Stimulated activated CD4-positive, alpha-beta T cell treated with anti-CD3 and anti-CD28 coated beads, TNF-alpha, amount 100 ng/mL, for 48 hours (primary cell): ENCODE results near the gene BAIAP2.

ENCODE experiments used
- DNase-seq, 3 donors: peaks; one replicate each; pipeline ENCODE4 v3.0.0-alpha.2; 2020; ENCODE audit warnings: low read depth in 3 of 3

The BAIAP2 gene

DNA sequence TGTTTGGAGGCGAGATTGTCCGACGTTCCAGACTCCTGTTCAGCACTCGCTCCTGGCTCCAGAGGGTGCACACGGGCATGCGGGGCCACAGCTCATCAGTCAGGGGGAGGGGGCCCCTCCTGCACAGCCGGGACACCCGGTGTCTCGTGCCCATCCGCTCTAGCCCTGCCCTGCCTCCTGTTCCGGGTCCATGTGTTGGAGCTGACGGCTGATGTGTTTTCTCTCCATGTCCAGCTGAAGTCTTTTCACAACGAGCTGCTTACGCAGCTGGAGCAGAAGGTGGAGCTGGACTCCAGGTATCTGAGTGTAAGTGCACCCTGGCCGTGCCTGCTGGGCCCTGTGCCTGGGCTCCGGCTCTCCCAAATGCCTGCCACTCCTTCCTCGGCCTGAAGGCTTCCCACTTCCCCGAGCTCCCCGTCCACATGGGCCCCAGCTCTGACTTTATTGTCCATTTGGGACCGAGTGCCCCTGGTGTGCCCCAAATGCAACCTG, 50.5 kb downstream of the BAIAP2 start:
- no peak for DNase-seq

DNA sequence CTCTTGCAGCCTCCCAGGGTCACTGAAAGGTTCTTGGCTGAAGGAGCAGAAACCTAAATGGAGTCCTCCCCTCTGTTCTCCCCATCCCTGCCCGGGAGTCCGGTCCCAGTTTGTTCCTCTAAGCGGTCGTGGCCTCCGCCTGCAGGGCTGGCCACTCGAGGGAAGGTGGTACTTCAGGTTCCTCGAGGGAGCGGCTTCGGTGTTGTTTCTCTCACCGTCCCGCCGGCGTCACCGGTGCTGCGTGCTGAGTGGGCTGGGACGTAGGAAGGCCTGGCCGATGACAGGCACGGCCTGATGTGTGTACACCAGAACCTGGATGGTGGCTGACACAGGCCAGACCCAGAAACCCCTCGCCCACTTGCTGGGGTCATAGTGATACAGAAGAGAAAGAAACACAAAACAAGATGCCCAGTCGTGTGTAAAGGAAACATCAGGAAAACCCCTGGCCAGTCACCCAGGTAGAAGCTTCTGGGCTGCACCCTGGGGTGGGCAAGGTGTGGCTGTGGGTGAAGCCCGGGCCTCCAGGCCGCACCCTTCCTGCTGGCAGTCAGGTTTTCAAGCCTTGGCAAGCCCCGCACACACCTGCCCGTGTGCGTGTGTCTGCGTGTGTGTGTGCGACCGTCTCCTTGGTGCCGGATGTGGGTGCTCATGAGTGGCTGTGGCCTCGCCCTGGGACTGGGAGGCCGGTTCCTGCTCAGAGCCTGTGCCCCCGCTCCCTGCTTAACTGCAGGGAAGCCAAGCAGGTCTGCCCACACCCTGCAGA, 52.0 kb downstream of the BAIAP2 start:
- DNase-seq, result no peak

DNA sequence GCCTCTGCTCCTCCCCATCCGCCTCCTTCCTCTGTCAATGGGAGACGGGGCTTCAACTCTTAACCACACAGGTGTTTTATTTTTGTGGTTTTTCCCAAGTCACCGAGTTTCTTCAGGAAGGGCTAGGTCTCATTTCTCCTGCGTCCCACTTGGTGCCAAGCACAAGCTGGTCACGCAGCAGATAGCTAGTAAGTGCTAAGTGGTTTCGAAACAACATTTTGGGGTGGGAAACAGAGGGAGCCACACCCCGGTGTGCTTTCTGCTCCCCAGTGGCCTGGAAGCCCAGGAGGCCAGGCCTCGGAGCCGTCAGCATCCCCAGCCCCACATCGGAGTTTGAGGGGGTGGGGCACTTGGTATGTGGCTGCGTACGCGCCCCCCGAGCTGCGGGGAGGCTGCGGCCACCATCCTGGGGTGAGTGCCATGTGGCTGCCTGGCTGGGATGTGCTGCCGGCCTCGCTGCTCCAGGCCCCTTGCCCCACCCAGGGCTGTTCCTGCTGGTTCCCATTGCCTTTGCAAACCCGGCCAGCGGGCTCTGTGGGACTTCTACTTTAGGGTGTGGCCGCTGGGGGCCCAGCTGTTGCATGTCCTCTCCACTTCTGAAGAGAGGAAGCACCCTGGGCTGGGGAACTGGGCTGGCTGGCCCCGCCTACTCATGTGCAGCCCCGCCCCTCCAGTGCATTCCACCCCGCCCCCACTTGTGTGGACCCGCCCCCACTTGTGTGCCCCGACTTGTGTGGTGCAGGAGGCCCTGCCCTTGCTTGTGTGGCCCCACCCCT, 55.6 kb downstream of the BAIAP2 start:
- DNase-seq, result no peak

DNA sequence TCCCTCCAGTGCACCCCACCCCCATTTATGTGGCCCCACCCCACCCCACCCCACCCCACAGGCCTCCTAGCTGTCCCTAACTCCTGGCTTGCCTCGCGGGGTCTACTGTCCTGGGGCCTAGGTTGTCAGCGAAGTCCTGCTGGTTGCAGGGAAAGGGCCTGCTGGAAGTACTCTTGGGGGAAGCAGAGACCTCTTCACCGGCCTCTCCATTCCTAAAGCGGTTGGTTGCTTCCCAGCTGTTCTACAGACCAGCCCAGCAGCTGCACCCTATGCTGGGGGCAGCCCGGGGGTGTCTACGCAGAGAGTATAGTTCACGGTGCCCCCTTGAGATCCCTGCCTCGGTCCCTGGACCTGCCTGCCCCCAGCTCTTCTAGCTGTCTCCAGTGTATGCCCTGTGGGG, 56.2 kb downstream of the BAIAP2 start:
- no peak for DNase-seq

DNA sequence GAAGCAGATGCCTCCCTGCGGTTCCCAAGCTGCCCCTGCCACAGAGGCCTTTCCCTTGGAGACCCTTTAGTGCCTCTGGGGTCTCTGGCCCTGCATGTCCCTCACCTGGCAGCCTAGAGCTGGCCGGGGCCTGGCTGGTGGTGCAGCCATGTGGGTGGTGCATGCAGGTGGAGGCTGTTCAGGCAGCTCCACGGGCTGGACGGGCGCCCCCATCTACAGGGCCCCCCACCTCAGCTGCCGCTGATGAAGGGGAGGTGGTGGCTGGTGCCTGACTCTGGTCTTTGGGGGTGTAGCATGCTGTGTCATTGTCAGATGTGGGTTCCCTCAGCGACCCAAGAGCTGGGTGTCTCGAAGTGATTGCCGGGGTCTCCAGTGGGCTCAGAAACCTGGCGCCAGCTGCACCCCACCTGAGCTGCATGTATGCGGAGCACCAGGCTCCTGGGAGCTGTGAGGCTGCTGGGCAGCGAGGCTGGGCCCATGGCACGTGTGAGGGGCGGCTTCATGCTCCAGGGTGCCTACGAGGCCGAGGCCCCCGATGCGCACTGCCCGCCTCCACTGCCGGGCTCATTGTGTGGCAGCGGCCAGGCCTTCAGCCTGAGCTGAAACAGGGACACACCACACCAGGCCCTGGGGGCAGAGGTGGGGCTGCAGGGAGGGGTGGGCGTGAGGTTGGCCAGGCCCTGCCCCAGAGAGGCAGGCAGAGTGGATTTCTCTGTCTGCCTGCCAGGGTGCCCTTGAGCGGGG, 57.0 kb downstream of the BAIAP2 start:
- DNase-seq, result no peak

DNA sequence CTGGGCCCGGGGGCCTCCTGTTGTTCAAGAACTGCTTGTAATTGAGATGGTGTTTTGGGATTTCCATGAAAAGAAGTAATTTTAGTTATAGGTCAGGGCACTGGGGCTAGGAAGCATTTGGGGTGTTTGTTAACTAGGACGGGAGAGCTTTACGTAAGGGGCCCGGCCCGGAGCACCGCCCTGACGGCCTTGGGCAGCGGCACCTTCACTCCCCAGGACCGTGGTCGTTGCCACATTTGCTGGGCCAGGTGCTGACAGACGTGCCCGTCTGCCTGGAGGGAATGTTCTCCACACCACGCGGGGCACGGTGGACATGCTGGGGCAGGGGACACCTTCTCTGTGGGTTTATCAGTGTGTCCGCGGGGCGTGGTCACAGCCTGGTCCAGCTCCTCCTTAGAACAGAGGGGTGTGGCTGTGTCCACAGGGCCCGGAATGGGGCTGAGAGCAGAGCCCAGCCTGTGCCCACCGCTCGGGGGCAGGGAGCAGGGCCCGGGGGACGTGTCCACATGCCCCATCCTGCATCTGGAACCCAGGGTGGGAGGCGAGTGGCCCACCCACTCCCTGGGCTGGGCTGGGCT, 57.7 kb downstream of the BAIAP2 start:
- no peak for DNase-seq

DNA sequence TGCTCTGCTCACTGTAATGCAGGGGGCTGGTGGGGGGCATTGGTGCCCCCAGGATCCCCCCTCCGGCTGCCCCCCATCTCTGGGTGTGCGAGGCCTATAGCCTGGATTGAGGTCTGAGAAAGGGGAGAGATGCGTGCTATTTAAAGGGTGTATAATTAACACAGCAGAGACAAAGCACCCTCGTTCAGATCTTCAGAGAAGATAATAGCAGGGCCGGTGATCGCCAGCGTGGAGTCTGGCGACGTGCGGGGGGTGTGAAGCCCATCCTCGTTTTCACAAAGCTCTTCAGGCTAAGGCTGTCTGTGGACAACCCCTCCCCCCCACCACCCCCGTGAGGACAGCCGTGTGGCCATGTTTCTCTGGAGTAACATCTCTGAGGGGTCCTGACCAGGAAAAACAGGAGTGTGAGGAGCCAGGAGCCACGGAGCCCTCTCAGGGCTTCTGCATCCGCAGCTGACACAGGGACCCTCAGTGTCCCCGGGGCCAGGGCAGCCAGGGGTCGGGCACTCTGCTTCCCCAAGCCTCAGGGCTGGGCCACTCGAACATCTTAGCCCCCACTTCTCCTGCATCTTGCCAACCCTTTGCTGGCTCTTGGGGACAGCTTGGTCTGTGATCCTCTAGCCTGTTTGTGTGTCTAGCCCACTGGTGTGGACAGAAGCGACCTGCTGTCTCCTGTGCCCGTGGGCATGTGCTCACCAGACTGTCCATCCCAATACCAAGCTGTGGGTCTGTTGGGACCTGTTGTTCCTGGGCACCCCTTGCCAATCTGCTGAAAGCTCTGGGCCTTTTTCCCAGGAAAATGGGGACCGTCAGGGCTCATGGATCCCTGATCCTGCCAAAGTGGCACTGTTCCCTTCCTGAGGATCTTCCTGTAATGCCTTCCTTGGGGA, 58.9 kb downstream of the BAIAP2 start:
- DNase-seq, result no peak

DNA sequence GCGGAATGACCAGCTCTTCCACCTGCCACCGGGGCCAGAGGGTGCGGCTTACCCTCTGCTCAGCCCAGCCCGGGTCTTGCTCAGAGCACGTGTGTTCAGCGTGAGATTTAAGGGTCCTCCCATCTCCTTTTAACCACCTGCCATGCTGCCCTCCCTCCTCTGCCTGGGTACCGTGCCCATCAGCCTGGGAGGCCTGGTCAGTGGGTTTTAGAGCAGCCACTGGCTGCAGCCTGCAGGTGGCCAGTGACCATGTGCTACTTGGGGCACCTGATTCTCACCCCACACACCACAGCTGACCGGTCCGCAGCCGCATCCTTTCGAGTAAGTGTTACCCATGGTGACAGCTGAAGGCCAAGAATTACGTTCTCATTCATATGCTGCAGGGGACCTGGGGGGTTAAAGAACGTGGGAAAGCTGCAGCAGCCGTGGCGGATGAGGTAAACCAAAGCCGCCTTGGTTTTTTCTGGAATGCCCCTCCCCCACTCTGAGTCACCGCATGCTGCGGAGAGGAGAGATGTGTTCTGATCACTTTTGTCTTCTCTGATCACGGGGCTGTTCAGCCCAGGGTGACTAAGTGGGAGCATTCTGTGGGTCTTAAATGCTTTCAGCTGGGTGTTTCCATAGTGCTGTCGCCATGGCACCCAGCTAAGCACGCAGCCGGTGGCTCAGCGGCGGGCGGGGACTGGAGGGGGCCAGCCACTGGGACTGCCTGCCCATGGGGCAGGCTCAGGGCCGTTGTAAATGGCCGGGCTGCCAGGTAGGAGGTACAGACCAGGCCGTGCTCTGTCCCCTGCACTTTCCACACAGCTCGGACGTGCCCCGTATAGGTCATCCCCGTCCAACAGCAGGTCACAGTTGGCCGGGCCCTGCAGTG, 59.8 kb downstream of the BAIAP2 start:
- peak; percentile 72 to 97 (median 77) for DNase-seq

DNA sequence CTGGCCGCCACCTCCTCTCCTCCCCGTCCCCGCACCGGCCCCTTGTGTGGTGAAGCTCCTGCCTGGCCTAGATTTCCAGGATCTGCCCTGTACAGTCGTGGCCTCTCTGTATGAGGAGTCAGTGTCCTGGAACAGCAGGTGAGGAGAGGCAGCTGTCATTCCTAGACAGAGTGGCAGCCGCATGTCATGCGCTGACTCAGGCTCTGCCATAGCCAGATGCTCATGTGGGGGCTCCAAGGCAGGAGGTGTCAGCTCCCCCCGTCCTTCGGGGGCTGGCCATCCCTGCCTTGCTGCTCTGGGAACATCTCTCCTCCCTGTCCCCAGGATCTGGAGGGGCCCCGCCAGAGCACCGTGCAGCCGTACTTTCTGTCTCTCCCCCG, 60.4 kb downstream of the BAIAP2 start:
- no peak for DNase-seq

DNA sequence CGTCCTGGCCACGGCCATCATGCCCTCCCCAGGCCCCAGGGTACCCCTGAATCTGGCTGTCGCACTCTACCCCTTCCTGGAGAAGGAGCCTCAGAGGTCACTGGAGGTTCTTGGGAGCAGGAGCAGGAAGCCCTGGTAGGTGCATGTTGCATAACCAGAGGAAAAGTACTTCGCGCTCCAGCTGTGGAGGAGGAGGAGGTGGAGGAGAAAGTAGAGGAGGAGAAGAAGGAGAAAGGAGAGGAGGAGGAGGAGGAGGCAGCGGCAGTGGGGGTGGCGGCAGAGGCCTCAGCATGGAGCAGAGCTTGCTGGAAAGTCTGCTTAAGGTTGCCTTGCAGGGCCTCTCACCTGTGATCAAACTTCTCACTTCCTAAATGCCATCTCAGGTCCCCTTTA, 61.8 kb downstream of the BAIAP2 start:
- no peak for DNase-seq

DNA sequence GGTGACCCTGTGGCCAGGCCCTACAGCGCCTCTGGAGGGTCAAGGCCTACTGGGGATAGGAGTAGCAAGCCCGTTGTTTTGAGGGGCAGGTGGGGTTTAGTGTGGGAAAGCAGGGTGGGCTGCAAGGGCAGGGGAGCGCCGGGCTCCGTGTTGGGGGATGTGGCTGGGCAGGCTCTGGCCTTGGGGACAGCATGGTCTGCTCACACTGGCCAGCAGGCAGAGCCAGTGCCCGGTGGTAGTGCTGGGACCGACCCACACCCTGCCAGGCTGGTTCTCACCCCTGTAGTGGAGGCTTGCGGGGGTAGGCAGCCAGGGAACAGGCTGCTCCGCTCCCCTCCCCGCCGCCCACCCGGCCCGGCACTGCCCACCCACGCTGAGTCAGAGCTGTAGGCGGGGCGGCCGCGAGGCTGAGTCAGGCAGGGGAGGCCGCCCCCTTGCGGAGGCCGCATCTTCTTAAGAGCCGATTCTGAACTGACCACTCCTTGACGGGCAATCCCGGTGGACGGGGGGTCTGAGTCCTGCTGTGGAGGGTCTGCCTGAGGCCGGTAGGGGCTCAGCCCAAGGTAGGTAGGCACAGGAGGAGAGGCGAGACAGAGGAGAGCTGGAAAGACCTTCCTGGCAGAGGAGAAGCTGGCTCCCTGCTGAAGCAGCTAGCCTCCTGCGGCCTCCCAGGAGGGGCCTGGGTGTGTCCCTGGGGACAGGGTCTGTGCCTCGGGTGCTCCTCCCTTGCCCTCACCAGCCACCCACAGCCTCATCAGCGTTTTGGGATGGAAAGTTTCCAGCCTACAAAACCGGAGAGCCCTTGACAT, 62.4 kb downstream of the BAIAP2 start:
- DNase-seq, result peak in 2 of 3 donors; percentile 17 to 49

DNA sequence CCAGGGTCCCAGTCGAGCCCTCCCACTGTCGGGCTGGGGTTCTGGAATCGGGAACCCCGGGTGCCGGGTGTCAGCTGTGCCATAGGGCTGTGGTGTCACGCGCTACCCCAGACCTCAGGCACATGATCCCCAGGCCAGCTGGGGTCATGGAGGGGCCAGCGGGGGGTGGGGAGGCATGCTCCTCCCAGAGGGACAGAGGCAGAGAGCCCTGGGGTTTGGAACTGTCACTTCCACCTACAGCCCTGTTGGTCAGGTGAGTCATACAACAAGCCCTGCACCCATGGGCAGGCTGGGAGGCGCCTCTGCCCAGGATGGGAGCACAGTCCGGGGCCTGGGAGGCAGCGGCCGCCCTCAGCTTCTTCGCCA, 63.0 kb downstream of the BAIAP2 start:
- DNase-seq, result no peak

DNA sequence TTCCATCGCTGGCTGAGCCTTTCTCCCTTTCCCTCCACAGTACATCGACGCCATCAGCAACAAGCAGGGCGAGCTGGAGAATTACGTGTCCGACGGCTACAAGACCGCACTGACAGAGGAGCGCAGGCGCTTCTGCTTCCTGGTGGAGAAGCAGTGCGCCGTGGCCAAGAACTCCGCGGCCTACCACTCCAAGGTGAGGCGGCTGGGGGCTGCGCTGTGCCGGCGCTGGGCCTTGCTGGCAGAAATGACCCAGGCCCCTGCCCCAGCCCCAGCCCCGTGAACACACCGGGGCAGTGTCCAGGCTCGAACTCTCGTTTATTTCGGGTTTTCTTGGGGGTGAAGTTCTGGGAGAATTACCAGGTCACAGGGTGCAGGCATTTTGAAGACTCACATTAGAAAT, 64.9 kb downstream of the BAIAP2 start:
- DNase-seq, result no peak

DNA sequence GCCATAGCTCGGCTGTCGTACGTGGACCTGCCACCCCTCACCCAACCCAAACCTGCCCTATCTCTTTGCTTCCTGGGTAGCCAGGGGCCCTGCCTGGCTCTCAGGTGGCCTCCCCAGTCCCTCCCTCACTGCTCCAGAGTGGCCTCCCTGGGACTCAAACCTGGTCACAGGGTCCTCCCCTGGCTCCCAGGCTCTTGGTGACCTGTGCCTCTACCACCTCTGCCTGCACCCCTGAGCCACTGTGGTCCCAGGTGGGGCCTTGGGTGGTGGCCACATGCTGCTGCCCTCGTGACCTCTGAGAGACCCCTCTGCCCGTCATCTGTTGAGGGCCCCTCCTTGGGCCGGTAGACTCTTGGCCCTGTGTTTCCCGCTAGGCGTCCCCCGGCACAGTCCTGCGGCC, 65.7 kb downstream of the BAIAP2 start:
- no peak for DNase-seq

DNA sequence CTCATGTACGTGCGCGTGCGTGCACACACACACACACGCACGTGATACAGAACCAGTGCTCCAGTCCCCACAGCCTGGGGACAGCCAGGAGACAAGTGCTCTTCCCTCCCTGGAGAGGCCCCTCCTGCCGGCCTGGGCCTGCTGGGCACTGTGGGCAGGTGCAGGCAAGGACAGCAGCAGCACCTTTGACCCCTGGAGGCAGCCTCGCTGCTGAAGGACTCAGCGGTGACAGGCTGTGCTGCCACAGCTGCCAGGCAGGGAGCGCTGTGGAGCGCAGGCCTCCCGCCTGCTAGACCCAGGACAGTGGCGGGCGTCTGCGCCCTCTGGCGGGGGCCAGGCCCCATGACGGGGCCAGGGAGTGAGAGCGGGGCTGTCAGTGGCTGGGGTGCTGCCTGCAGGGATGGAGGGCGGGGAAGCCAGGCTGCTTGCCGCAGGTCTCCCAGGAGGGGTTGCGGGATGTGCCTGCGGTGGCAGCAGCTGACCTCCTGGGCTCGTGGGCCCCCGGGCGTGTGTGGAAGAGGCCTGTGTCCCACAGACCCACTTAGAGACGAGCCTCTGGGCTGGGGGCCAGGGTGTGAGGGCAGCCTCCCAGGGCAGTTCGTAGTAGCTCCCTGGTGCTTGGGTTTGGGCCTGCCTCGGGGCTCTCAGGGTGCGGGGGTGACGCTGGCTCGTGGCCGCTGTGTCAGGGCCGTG, 66.8 kb downstream of the BAIAP2 start:
- DNase-seq, result peak; percentile 78 to 88 (median 80)

DNA sequence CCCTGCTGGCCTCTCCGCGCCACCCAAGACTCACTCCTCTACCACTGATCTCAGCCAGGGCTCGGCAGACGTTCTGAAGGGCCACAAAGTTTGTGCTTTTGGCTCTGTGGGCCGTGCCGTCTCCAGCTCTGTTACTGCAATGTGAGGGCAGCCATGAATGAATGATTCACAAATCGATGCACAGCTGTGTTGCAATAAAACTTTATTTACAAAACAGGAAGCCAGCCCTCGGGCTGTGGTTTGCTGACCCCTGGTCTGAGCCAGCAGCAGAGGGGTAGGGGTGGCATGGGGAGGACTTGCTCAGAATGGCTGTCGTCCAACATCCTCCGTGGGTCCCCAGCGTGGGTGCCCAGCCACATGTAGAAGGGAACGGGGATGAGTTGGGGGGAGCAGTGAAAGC, 67.4 kb downstream of the BAIAP2 start:
- DNase-seq, result no peak

DNA sequence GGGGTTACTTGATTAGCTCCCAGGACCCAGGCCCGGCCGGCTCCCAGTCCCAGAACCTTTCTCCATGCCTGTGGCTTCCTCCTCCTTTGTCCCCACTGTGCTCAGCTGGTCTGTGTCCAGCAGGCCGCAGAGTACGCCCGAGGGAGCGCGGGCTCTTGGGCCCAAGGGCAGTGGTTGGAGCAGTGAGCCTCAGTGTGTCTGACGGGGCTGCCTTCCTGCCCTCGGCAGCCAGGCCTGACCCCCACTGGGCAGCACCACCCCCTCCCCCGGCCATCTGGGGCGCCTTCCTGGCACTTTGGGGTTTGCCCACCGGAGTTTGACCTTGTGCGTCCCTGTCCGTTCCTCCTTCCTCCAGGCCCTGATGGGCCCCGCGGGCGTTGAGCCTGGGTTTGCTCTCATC, 67.9 kb downstream of the BAIAP2 start:
- DNase-seq, result no peak

DNA sequence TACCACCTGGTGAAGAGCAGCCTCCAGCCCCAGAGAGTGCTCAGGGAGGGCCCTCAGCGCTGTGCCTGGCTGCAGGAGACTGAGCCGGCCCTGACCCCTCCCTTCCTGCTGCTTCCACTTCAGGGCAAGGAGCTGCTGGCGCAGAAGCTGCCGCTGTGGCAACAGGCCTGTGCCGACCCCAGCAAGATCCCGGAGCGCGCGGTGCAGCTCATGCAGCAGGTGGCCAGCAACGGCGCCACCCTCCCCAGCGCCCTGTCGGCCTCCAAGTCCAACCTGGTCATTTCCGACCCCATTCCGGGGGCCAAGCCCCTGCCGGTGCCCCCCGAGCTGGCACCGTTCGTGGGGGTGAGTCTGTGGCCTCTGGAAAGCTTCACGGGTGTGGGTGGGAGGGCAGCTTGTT, 68.4 kb downstream of the BAIAP2 start:
- no peak for DNase-seq

DNA sequence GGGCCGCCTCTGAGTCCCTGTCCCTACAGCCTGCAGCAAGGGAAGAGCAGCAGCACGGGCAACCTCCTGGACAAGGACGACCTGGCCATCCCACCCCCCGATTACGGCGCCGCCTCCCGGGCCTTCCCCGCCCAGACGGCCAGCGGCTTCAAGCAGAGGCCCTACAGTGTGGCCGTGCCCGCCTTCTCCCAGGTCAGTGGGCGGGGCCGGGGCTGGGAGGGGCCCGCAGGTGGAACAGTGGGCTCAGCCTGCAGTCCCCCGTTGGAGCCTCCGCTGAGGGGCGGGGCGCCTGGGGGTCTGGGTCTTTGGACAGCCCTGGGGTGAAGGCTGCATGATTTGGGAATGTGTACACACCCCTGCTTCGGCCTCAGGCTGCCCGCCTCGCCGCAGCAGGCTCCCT, 71.8 kb downstream of the BAIAP2 start:
- DNase-seq, result no peak
